MCF 10A (cell line): Measurements from ENCODE around the gene RAD18. TPM values are rescaled to one million over a fixed set of nuclear protein-coding genes. Genes with fewer than 3 reads are reported as not detected.

Source experiments
- BruUV-seq: library from RNA; stranded (reverse); fragments of 400-500 nt; replicated peaks from 2 replicates; lab custom pipeline; 2021; lab: Mats Ljungman, UMichigan
- CTCF ChIA-PET: fragments of 300-600 bp; sonication (Branson Sonifier 250); formaldehyde crosslinking; extraction: SDS; loops from one replicate; lab custom pipeline; 2021; ENCODE audit warnings: antibody characterized with exemption, inconsistent platforms; lab: Yijun Ruan, JAX
- POLR2A ChIA-PET: fragments of 300-600, 350-650 bp; sonication (Branson Sonifier 250); formaldehyde crosslinking; extraction: SDS; loops from one replicate; lab custom pipeline; 2020; ENCODE audit warnings: antibody characterized with exemption, inconsistent platforms; lab: Yijun Ruan, JAX
- DNase-seq: peaks from one replicate; pipeline ENCODE4 v3.0.0-alpha.2; 2018; ENCODE audit not compliant: unreplicated experiment
- H3K27ac Mint-ChIP-seq: one replicate; pipeline ENCODE4 v1.8.0; 2022; ENCODE audit warnings: mild to moderate bottlenecking, low read depth, mixed read lengths; ENCODE audit not compliant: unreplicated experiment
- H3K27me3 Mint-ChIP-seq: one replicate; pipeline ENCODE4 v1.8.0; 2022; ENCODE audit warnings: mixed read lengths; ENCODE audit not compliant: insufficient read depth, unreplicated experiment
- H3K36me3 Mint-ChIP-seq: one replicate; pipeline ENCODE4 v1.8.0; 2022; ENCODE audit warnings: mild to moderate bottlenecking, moderate library complexity, mixed read lengths; ENCODE audit not compliant: insufficient read depth, unreplicated experiment
- H3K4me1 Mint-ChIP-seq: one replicate; pipeline ENCODE4 v1.8.0; 2022; ENCODE audit warnings: mixed read lengths; ENCODE audit not compliant: insufficient read depth, unreplicated experiment
- H3K4me3 Mint-ChIP-seq: one replicate; pipeline ENCODE4 v1.8.0; 2022; ENCODE audit warnings: mild to moderate bottlenecking, moderate library complexity, mixed read lengths; ENCODE audit not compliant: unreplicated experiment
- H3K9me3 Mint-ChIP-seq: one replicate; pipeline ENCODE4 v1.8.0; 2022; ENCODE audit warnings: mixed read lengths; ENCODE audit not compliant: unreplicated experiment
- intact Hi-C: fragments of 100-400 bp; cut with micrococcal nuclease; formaldehyde crosslinking; loops from 2 replicates; pipeline ENCODE4 v1.14.1; 2022
- total RNA-seq: library from RNA; stranded (reverse); gene quantifications from 2 replicates; pipeline ENCODE4 v1.2.3, GENCODE V29; 2022
- TF ChIP-seq, protein P1 (sequence below): fragments of 200-600 bp; IDR thresholded peaks from one replicate; pipeline ENCODE4 v1.8.0; 2022; ENCODE audit warnings: antibody characterized with exemption, mild to moderate bottlenecking; ENCODE audit not compliant: unreplicated experiment

The RAD18 gene
- total RNA-seq, 1 experiment from 2014 or later = 29.1 TPM

DNA sequence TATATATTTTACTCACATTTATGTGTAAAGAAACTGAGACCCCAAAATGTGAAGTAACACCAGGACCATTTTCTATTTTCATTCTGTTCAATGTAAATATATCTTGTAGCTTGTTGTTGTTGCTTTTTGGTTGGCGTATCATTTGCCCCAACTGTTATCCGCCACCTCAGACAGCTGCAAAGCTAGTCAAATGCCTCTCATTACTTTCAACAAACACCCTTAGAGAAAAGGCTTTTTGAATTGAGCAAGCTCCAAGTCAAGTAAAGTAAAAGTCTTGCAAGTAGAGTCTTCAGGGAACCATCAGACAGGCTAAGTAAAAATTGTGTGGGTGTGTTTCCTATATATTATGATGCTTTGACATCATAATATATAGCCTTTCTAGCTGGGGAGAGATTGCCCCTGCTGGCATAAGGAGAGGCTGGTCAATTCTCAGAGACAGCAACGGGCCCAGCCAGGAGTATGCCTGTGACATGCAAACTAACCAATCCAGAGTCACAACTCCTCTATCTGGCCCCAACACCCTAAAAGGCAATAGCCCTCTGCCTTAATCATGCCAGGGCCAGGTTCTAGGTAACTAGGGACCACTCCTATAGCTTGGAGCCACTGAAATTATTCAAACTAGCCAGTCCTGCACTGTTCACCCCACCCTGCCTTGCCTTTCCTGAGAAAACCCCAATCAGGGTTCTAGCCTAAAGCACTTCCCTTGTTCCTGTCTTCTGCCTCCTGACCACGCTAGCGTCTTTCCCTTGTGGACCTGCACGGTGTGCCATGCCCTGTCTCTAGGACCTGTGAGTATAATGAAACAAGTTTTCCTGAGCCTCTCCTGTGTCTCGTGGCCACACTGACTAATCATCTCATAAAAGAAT lies 75.6 kb downstream of the RAD18 start:
- H3K27ac Mint-ChIP-seq = no peak overlapping the region
- CTCF ChIA-PET = interaction anchor here (0.5 to 1.2 kb wide), 2 partner anchors 118 to 332 kb away, joined by 3 to 4 read pairs; partner anchors contain the start of gene OXTR

GRCh38 chr3:8886546-8886945 lies 76.7 kb downstream of the RAD18 start:
- POLR2A ChIA-PET = no interaction called here
- no TSS peak for BruUV-seq
- H3K4me1 Mint-ChIP-seq = no peaks in the 10 kb centered on the region

More for the DNA sequence above, 75.6 kb downstream of the RAD18 start:
- no peaks in the 10 kb centered on the region for H3K9me3 Mint-ChIP-seq
- no peaks in the 10 kb centered on the region for H3K27me3 Mint-ChIP-seq
- POLR2A ChIA-PET = interaction anchor here (0.6 to 0.8 kb wide), 2 partner anchors 11 to 14 kb away, joined by 3 to 4 read pairs; no protein-coding TSS in a partner anchor
- H3K36me3 Mint-ChIP-seq = peaks cover 6% of the 10 kb centered on the region
- H3K4me1 Mint-ChIP-seq = no peaks in the 10 kb centered on the region
- intact Hi-C loops = no loop called here
- TF ChIP-seq, protein P1, sequence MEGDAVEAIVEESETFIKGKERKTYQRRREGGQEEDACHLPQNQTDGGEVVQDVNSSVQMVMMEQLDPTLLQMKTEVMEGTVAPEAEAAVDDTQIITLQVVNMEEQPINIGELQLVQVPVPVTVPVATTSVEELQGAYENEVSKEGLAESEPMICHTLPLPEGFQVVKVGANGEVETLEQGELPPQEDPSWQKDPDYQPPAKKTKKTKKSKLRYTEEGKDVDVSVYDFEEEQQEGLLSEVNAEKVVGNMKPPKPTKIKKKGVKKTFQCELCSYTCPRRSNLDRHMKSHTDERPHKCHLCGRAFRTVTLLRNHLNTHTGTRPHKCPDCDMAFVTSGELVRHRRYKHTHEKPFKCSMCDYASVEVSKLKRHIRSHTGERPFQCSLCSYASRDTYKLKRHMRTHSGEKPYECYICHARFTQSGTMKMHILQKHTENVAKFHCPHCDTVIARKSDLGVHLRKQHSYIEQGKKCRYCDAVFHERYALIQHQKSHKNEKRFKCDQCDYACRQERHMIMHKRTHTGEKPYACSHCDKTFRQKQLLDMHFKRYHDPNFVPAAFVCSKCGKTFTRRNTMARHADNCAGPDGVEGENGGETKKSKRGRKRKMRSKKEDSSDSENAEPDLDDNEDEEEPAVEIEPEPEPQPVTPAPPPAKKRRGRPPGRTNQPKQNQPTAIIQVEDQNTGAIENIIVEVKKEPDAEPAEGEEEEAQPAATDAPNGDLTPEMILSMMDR = no peak
- no peak overlapping the region for H3K4me3 Mint-ChIP-seq
- no TSS peak for BruUV-seq
- DNase-seq = no peak

GRCh38 chr3:8885536-8886316 lies 77.5 kb downstream of the RAD18 start:
- no peak overlapping the region for H3K4me3 Mint-ChIP-seq
- H3K27ac Mint-ChIP-seq = no peak overlapping the region
- POLR2A ChIA-PET = interaction anchor here (0.5 kb wide), 1 partner anchor 8 kb away, joined by 3 read pairs; no protein-coding TSS in a partner anchor
- H3K27me3 Mint-ChIP-seq = no peaks in the 10 kb centered on the region
- H3K36me3 Mint-ChIP-seq = peaks cover 6% of the 10 kb centered on the region
- H3K4me1 Mint-ChIP-seq = no peaks in the 10 kb centered on the region
- intact Hi-C loops = no loop called here
- TF ChIP-seq, protein P1 = no peak
- no TSS peak for BruUV-seq
- CTCF ChIA-PET = no interaction called here
- H3K9me3 Mint-ChIP-seq = no peaks in the 10 kb centered on the region
- DNase-seq = no peak

More at GRCh38 chr3:8886546-8886945, 76.7 kb downstream of the RAD18 start:
- CTCF ChIA-PET = no interaction called here
- TF ChIP-seq, protein P1 = no peak
- Mint-ChIP-seq H3K36me3 (peaks cover 6% of the 10 kb centered on the region), H3K4me3 (no peak overlapping the region), H3K27ac (no peak overlapping the region), H3K9me3 (no peaks in the 10 kb centered on the region), H3K27me3 (no peaks in the 10 kb centered on the region)
- intact Hi-C loops = no loop called here
- no peak for DNase-seq
